Astrocyte (in vitro differentiated cells and primary cell): ENCODE results near the gene ST6GALNAC4. TPM values are rescaled to one million over a fixed set of nuclear protein-coding genes. Genes with fewer than 3 reads are reported as not detected.

Experiments used
- DNase-seq: peaks from one replicate; pipeline ENCODE4 v3.0.0-alpha.2; 2010; ENCODE audit warnings: low read depth
- FAIRE-seq: peaks from 2 replicates; lab custom pipeline; 2011; peaks lifted over from hg19 to GRCh38; lab: Jason Lieb, UNC
- H2AFZ ChIP-seq: 2 replicates; pipeline ENCODE4 v1.6.0; 2012; ENCODE audit warnings: low read depth, low read length, inconsistent platforms
- H3K27ac ChIP-seq: 2 replicates; pipeline ENCODE4 v1.5.1; 2011; ENCODE audit warnings: low read depth, low read length, inconsistent platforms
- H3K27me3 ChIP-seq: 2 replicates; pipeline ENCODE4 v1.6.0; 2011; ENCODE audit warnings: low read length, inconsistent platforms; ENCODE audit not compliant: insufficient read depth
- H3K36me3 ChIP-seq: 2 replicates; pipeline ENCODE4 v1.5.1; 2011; ENCODE audit warnings: low read length, inconsistent platforms; ENCODE audit not compliant: insufficient read depth
- H3K4me1 ChIP-seq: 2 replicates; pipeline ENCODE4 v1.5.1; 2011; ENCODE audit warnings: low read length, inconsistent platforms; ENCODE audit not compliant: insufficient read depth
- H3K4me2 ChIP-seq: 2 replicates; pipeline ENCODE4 v1.6.0; 2012; ENCODE audit warnings: low read length, inconsistent platforms
- H3K4me3 ChIP-seq: 2 replicates; pipeline ENCODE4 v1.5.1; 2011; ENCODE audit warnings: low read depth, mild to moderate bottlenecking, low read length, inconsistent platforms; ENCODE audit not compliant: insufficient read depth
- H3K79me2 ChIP-seq: 2 replicates; pipeline ENCODE4 v1.6.0; 2012; ENCODE audit warnings: mild to moderate bottlenecking, low read length, inconsistent platforms; ENCODE audit not compliant: insufficient read depth
- H3K9ac ChIP-seq: 2 replicates; pipeline ENCODE4 v1.6.0; 2012; ENCODE audit warnings: mild to moderate bottlenecking, low read length, inconsistent platforms
- H3K9me3 ChIP-seq: 2 replicates; pipeline ENCODE4 v1.5.1; 2012; ENCODE audit warnings: low read depth, mild to moderate bottlenecking, low read length, inconsistent platforms; ENCODE audit not compliant: insufficient read depth
- H4K20me1 ChIP-seq: 2 replicates; pipeline ENCODE4 v1.6.0; 2012; ENCODE audit warnings: low read length, inconsistent platforms; ENCODE audit not compliant: insufficient read depth
- H3K27ac Mint-ChIP-seq: one replicate; pipeline ENCODE4 v1.8.0; 2021; ENCODE audit warnings: mild to moderate bottlenecking, mixed read lengths; ENCODE audit not compliant: unreplicated experiment
- H3K27me3 Mint-ChIP-seq: one replicate; pipeline ENCODE4 v1.8.0; 2021; ENCODE audit warnings: low read depth, mixed read lengths; ENCODE audit not compliant: unreplicated experiment
- H3K36me3 Mint-ChIP-seq: one replicate; pipeline ENCODE4 v1.8.0; 2021; ENCODE audit warnings: low read depth, mixed read lengths; ENCODE audit not compliant: unreplicated experiment
- H3K4me1 Mint-ChIP-seq: one replicate; pipeline ENCODE4 v1.8.0; 2021; ENCODE audit warnings: low read depth, mixed read lengths; ENCODE audit not compliant: unreplicated experiment
- H3K4me3 Mint-ChIP-seq: one replicate; pipeline ENCODE4 v1.8.0; 2021; ENCODE audit warnings: mild to moderate bottlenecking, moderate library complexity, mixed read lengths; ENCODE audit not compliant: unreplicated experiment
- H3K9me3 Mint-ChIP-seq: one replicate; pipeline ENCODE4 v1.8.0; 2021; ENCODE audit warnings: mild to moderate bottlenecking, mixed read lengths; ENCODE audit not compliant: unreplicated experiment
- CTCF ChIP-seq: IDR thresholded peaks from 2 replicates; pipeline ENCODE4 v1.5.1; 2011; ENCODE audit warnings: low read depth, mild to moderate bottlenecking, inconsistent platforms, low read length, moderate library complexity; ENCODE audit not compliant: insufficient read depth
- EZH2 ChIP-seq: IDR thresholded peaks from 2 replicates; pipeline ENCODE4 v1.6.1; 2012; ENCODE audit warnings: mild to moderate bottlenecking, low read length, inconsistent platforms; ENCODE audit not compliant: insufficient read depth
- total RNA-seq: library from RNA; stranded (reverse); gene quantifications from 2 replicates; pipeline ENCODE4 v1.2.1, GENCODE V29; 2021

The ST6GALNAC4 gene
- total RNA-seq, 1 donor from 2014 or later: 14.5 TPM

- peaks cover 39% of the 10 kb centered on the region for H4K20me1 ChIP-seq
- H3K4me3 ChIP-seq: no peak overlapping the region
- Mint-ChIP-seq H3K4me1 (peaks cover 15% of the 10 kb centered on the region), H3K9me3 (peaks cover 5% of the 10 kb centered on the region), H3K27me3 (no peaks in the 10 kb centered on the region), H3K36me3 (peaks cover 3% of the 10 kb centered on the region), H3K27ac (no peak overlapping the region), H3K4me3 (no peak overlapping the region)
- no peak overlapping the region for H3K27ac ChIP-seq
- H3K4me2 ChIP-seq: no peak overlapping the region
- H2AFZ ChIP-seq: no peak overlapping the region
- H3K79me2 ChIP-seq: peaks cover 43% of the 10 kb centered on the region
- FAIRE-seq (no peak), DNase-seq (no peak)
- TF ChIP-seq EZH2 (no peak), CTCF (no peak)
- no peaks in the 10 kb centered on the region for H3K36me3 ChIP-seq
- H3K9me3 ChIP-seq: no peaks in the 10 kb centered on the region
- H3K27me3 ChIP-seq: no peaks in the 10 kb centered on the region
- H3K4me1 ChIP-seq: peaks cover 24% of the 10 kb centered on the region
- H3K9ac ChIP-seq: no peak overlapping the region
Observed at GRCh38 chr9:127961613-127962155, 44.8 kb upstream of the ST6GALNAC4 start.

- TF ChIP-seq EZH2 (no peak), CTCF (no peak)
- Mint-ChIP-seq H3K4me1 (peaks cover 15% of the 10 kb centered on the region), H3K27ac (no peak overlapping the region), H3K36me3 (peaks cover 3% of the 10 kb centered on the region), H3K4me3 (no peak overlapping the region), H3K9me3 (peaks cover 5% of the 10 kb centered on the region), H3K27me3 (no peaks in the 10 kb centered on the region)
- no peak overlapping the region for H3K4me3 ChIP-seq
- H3K27me3 ChIP-seq: no peaks in the 10 kb centered on the region
- no peak overlapping the region for H3K9ac ChIP-seq
- H3K27ac ChIP-seq: no peak overlapping the region
- FAIRE-seq (no peak), DNase-seq (no peak)
- H2AFZ ChIP-seq: no peak overlapping the region
- H3K9me3 ChIP-seq: no peaks in the 10 kb centered on the region
- peaks cover 18% of the 10 kb centered on the region for H3K4me1 ChIP-seq
- no peak overlapping the region for H3K4me2 ChIP-seq
- no peaks in the 10 kb centered on the region for H3K36me3 ChIP-seq
- H3K79me2 ChIP-seq: peaks cover 37% of the 10 kb centered on the region
- H4K20me1 ChIP-seq: peaks cover 39% of the 10 kb centered on the region
Observed at GRCh38 chr9:127961155-127961490, 44.3 kb upstream of the ST6GALNAC4 start.

GRCh38 chr9:127960410-127961154 lies 43.7 kb upstream of the ST6GALNAC4 start:
- TF ChIP-seq CTCF (no peak), EZH2 (no peak)
- Histone ChIP-seq H3K4me3 (no peak overlapping the region), H3K27ac (no peak overlapping the region), H3K79me2 (peaks cover 41% of the 10 kb centered on the region), H4K20me1 (peaks cover 44% of the 10 kb centered on the region), H3K4me1 (peaks cover 15% of the 10 kb centered on the region), H3K9me3 (no peaks in the 10 kb centered on the region), H3K36me3 (no peaks in the 10 kb centered on the region), H2AFZ (no peak overlapping the region), H3K27me3 (no peaks in the 10 kb centered on the region), H3K4me2 (no peak overlapping the region), H3K9ac (no peak overlapping the region)
- no peak for DNase-seq
- Mint-ChIP-seq H3K9me3 (peaks cover 5% of the 10 kb centered on the region), H3K4me3 (no peak overlapping the region), H3K4me1 (peaks cover 10% of the 10 kb centered on the region), H3K27me3 (no peaks in the 10 kb centered on the region), H3K27ac (no peak overlapping the region), H3K36me3 (peaks cover 3% of the 10 kb centered on the region)
- FAIRE-seq: no peak
